ENCODE data around the gene LAMA5. TPM values are rescaled to one million over a fixed set of nuclear protein-coding genes. Genes with fewer than 3 reads are reported as not detected.

The LAMA5 gene
- total and polyA plus RNA-seq, 2 experiments from 2014 or later, result 201 to 298 TPM

GRCh38 chr20:62351469-62352401 is 15.4 kb downstream of the LAMA5 start (continued):
- TF ChIP-seq REST (IDR thresholded peaks at IDR 0.05; ENCODE audit: unreplicated experiment) (no peak), ZNF462 (CRISPR knock-in tag; IDR thresholded peaks at IDR 0.05) (no peak), ETS1 (IDR thresholded peaks at IDR 0.05) (no peak), EZH2 (IDR thresholded peaks at IDR 0.05; ENCODE audit: low read depth, unreplicated experiment) (no peak), EZH2phosphoT487 (IDR thresholded peaks at IDR 0.05; ENCODE audit: unreplicated experiment) (no peak)

All from GM23338 (cell line).